HG03095 (cell line): ENCODE measurements around the gene NCAPD2.

ENCODE experiments used
- ATAC-seq: cut with Tn5 transposase; IDR thresholded peaks from one replicate; pipeline ENCODE4 v1.9.1; 2021; ENCODE audit warnings: moderate library complexity; ENCODE audit not compliant: unreplicated experiment

Gene NCAPD2

DNA sequence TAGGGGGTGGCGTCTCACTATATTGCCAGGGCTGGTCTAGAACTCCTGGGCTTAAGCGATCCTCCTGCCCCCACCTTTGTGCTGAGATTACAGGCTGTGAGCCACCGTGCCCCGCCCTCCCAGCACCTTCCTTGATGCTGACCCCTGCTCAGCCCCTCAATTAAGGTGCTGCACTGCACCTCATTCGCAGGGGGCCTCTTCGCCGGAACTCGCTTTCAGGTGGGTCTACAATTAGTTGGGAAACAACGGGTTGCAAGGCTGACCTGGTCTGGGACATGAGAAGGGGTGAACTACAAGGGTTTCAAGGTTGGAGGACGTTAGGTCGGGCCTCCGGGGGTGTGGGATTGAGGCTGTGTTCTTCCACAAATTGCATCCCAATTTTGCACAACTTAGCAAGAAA lies 75.4 kb downstream of the NCAPD2 start:
- no peak for ATAC-seq

DNA sequence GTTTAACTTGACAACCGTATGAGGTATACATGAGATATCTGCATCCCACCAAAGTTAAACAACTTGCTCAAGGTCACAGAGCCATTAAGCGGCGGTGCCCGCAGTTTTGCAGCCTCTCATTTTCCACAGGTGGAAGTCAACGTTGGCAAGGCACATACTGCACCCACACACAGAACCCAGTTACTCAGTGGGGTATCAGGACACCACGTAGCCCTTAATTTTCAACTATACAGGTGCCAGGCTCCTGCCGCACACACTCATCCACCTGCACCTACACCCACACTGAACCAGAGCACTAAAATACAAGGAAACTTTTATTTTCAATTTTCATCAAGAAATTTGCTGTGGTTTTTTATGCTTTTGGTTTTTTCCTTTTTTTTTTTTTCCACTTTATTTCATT lies 75.9 kb downstream of the NCAPD2 start:
- no peak for ATAC-seq

DNA sequence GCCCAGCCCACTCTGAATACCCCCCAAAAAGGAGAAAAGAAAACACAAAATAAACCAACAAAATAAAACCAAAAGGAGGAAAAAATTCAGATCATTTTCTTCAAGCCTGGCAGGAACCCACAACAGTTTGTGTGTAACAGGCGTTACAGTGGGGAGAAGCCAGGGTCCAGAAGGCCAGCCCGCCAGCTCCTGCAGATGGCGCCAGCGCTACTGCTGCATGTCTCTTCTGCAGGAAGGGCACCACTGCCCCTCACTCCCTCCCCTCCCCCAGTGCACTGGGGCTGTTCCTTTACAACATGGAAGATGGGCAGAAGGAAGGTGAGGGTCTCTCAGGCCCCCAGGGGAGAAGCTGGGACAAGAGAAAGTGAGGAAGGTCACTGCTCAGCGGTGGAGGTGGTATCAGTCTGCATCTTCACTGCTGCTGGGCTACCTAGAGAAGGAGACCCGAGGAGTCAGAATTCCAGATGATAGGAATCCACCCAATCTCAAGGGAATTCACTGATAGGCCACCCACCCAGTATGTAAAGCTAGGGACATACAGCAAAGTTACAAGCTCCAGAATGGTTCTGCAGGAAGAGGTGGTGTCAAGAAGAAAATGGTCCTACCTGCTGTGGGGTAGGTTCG lies 76.5 kb downstream of the NCAPD2 start:
- ATAC-seq, result no peak

DNA sequence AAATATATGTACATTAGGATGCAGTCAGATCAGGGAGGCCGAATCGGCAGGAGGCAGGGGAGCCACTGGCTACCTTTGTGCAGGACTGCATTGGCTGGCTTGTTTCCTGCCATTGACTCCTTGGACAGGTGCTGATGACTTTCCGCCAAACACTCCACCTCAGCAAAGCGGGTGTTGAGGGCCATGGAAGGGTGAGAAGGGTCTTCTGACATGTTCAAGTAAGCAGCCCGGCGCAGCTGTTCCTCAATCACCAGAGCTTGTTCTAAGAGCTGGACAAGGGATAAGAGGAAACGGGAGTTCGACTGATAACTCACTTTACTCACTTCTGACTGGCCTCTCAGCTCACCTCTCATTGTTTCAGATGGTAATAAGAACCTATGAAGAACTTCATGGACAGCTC lies 79.1 kb downstream of the NCAPD2 start:
- no peak for ATAC-seq

DNA sequence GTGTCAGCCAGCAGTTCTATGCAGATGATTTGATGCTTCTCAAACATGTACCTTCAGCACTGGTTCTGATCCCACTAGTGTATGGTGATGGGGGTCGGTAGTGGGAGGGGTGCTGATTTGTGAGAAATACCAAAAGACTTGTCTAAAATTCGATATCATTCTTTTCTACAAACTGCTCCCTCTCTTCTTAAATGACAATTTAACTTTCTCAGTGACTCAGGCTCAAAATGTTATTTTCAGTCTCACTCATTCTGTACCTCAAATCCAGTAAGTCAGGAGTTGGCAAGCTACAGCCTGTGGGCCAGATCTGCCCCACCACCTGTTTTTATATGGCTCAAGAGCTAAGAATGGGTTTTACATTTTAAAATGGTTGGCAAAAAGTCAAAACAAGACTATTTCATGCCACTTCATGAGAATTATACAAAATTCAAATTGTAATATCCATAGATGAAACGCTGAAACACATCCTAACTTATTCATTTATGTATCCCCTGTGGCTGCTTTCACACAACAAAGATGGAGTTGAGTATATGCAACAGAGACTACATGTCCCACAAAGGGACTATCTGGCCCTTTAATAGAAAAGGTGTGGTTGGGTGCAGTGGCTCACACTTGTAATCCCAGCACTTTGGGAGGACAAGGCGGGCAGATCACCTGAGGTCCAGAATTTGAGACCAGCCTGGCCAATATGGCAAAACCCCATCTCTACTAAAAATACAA lies 80.8 kb downstream of the NCAPD2 start:
- ATAC-seq, result no peak

DNA sequence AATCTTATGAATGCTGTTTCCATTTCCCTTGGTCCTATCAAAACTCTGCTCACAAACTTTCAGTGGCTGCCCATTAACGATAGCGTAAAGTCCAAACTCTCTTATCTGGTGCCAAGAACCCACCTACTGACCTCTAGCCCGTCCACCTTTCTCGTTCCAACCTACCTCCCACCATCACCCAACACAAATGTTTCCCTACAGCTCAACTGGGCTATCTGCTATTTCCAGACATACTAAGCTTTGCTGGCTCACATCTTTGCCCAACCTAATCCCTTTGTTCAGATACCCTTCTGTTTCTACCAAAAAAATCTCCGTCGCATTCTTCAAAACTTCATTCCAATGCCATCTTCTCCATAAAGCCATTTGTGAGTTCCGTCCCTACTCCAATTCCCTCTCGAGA lies 81.7 kb downstream of the NCAPD2 start:
- ATAC-seq, result no peak
